ENCODE data around the gene RFTN1.

The RFTN1 gene

GRCh38 chr3:16297997-16298885 lies 215.3 kb downstream of the RFTN1 start:
- DNase-seq = no peak

GRCh38 chr3:16295298-16295890 lies 218.1 kb downstream of the RFTN1 start:
- no peak for DNase-seq

GRCh38 chr3:16294844-16295243 lies 218.7 kb downstream of the RFTN1 start:
- no peak for DNase-seq

GRCh38 chr3:16290827-16291196 lies 222.7 kb downstream of the RFTN1 start:
- DNase-seq = no peak

GRCh38 chr3:16290007-16290826 lies 223.3 kb downstream of the RFTN1 start:
- no peak for DNase-seq

- no peak for DNase-seq
Measured at GRCh38 chr3:16289144-16289889, 224.2 kb downstream of the RFTN1 start.

GRCh38 chr3:16288664-16289063 lies 224.8 kb downstream of the RFTN1 start:
- no peak for DNase-seq

- DNase-seq = no peak
Measured at GRCh38 chr3:16286751-16287543, 226.6 kb downstream of the RFTN1 start.

- DNase-seq = no peak
Measured at GRCh38 chr3:16286161-16286560, 227.3 kb downstream of the RFTN1 start.

- no peak for DNase-seq
Measured at GRCh38 chr3:16284633-16285032, 228.9 kb downstream of the RFTN1 start.

GRCh38 chr3:16280671-16281070 lies 232.8 kb downstream of the RFTN1 start:
- DNase-seq = no peak

GRCh38 chr3:16279010-16279801 lies 234.3 kb downstream of the RFTN1 start:
- DNase-seq = no peak

- no peak for DNase-seq
Measured at GRCh38 chr3:16277471-16277870, 236.0 kb downstream of the RFTN1 start.

GRCh38 chr3:16273867-16274266 lies 239.6 kb downstream of the RFTN1 start:
- no peak for DNase-seq

GRCh38 chr3:16272588-16272987 lies 240.9 kb downstream of the RFTN1 start:
- no peak for DNase-seq

GRCh38 chr3:16270855-16271254 lies 242.6 kb downstream of the RFTN1 start:
- no peak for DNase-seq

GRCh38 chr3:16266714-16267113 lies 246.8 kb downstream of the RFTN1 start:
- DNase-seq = no peak

Measured in NCI-H1048 (cell line).